Adrenal gland (tissue), 5 donors: ENCODE results near the gene DUS2.
"Not testable (repeated sequence)": the region's sequence is repeated elsewhere in the genome, so short reads cannot be mapped to it uniquely, and the experiment has no call there.

Experiments
- POLR2A ChIP-seq, 2 donors: fragments of 450-650 bp; IDR thresholded peaks; one replicate each; pipeline ENCODE4 v1.6.1; 2017; ENCODE audit warnings: antibody characterized with exemption in 2 of 2, mild to moderate bottlenecking in 2 of 2, moderate library complexity in 1 of 2
- TF ChIP-seq, protein P1 (sequence below), 6 experiments: fragments of 450-650 bp in 4 of 6; fragments of 200-600 bp in 2 of 6; sonication (generic) in 1 of 6; IDR thresholded peaks; 1 replicate in 5 of 6; 2 replicates in 1 of 6; pipeline versions ENCODE4 v1.5.1 to v1.8.0; 2016 to 2021; ENCODE audit warnings: antibody characterized with exemption in 6 of 6, mild to moderate bottlenecking in 2 of 6, moderate library complexity in 1 of 6
- donor health status: DM: no; HTN: no; CAD: no.

DNA sequence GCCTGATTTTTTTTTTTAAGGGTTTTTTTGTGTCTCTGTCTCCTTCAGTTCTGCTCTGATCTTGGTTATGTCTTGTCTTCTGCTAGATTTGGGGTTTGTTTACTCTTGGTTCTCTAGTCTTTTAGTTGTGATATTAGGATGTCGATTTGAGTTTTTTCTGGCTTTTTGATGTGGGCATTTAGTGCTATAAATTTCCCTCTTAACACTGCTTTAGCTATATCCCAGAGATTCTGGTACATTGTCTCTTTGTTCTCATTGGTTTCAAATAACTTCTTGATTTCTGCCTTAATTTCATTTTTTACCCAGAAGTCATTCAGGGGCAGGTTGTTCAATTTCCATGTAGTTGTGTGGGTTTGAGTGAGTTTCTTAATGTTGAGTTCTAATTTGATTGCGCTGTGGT, 87.5 kb downstream of the DUS2 start:
- TF ChIP-seq, protein P1, sequence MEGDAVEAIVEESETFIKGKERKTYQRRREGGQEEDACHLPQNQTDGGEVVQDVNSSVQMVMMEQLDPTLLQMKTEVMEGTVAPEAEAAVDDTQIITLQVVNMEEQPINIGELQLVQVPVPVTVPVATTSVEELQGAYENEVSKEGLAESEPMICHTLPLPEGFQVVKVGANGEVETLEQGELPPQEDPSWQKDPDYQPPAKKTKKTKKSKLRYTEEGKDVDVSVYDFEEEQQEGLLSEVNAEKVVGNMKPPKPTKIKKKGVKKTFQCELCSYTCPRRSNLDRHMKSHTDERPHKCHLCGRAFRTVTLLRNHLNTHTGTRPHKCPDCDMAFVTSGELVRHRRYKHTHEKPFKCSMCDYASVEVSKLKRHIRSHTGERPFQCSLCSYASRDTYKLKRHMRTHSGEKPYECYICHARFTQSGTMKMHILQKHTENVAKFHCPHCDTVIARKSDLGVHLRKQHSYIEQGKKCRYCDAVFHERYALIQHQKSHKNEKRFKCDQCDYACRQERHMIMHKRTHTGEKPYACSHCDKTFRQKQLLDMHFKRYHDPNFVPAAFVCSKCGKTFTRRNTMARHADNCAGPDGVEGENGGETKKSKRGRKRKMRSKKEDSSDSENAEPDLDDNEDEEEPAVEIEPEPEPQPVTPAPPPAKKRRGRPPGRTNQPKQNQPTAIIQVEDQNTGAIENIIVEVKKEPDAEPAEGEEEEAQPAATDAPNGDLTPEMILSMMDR (IDR thresholded peaks at IDR 0.05), result not testable (repeated sequence)
- not testable (repeated sequence) for TF ChIP-seq POLR2A (IDR thresholded peaks at IDR 0.05)
